ENCODE results near the gene FLVCR2.

- TF ChIP-seq CTCF (IDR thresholded peaks at IDR 0.05) (no peak), POLR2A (IDR thresholded peaks at IDR 0.05) (no peak)
Measured at GRCh38 chr14:75563931-75564330, 14.5 kb upstream of the FLVCR2 start.
